Measurements from ENCODE around the gene CACNA1A.
"Not testable (repeated sequence)": the region's sequence is repeated elsewhere in the genome, so short reads cannot be mapped to it uniquely, and the experiment has no call there.

The CACNA1A gene

DNA sequence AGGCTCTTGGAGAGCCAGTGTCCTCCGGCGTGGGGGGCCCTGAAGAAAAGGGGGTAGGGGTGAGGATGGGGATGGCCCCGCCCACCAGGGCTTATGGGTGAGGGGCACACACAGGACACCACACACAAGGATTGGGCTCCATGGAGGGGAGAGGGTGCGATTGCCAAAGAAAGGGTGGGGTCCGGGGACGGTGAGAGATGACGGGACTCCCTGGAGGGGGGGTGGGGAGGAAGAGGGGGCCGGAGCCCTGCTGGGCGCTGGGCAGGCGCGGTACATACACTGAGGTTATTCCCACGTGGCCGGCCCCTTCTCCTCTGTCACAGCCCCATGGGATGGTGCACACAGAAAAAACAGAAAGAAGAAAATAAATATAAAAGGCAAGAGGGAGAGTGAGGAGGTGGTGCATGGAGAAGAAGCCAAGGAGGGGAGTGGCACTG lies 295.9 kb downstream of the CACNA1A start:
- no peaks in the 10 kb centered on the region for H3K27me3 ChIP-seq (ENCODE audit: control insufficient read depth, insufficient read depth, low read length)
- H3K27ac ChIP-seq (ENCODE audit: low read depth, low read length) = no peak overlapping the region
- H3K9me3 ChIP-seq (ENCODE audit: control insufficient read depth, insufficient read depth, low read depth, low read length) = no peaks in the 10 kb centered on the region
- H3K9ac ChIP-seq (ENCODE audit: low read length) = no peak overlapping the region
- H3K4me3 ChIP-seq (ENCODE audit: low read depth, low read length) = no peak overlapping the region
- H3K4me1 ChIP-seq (ENCODE audit: control insufficient read depth, insufficient read depth, low read length) = peaks cover 11% of the 10 kb centered on the region; the same call in 1 of the 2 replicates
- H3K36me3 ChIP-seq (ENCODE audit: control insufficient read depth, insufficient read depth, low read length) = no peaks in the 10 kb centered on the region

DNA sequence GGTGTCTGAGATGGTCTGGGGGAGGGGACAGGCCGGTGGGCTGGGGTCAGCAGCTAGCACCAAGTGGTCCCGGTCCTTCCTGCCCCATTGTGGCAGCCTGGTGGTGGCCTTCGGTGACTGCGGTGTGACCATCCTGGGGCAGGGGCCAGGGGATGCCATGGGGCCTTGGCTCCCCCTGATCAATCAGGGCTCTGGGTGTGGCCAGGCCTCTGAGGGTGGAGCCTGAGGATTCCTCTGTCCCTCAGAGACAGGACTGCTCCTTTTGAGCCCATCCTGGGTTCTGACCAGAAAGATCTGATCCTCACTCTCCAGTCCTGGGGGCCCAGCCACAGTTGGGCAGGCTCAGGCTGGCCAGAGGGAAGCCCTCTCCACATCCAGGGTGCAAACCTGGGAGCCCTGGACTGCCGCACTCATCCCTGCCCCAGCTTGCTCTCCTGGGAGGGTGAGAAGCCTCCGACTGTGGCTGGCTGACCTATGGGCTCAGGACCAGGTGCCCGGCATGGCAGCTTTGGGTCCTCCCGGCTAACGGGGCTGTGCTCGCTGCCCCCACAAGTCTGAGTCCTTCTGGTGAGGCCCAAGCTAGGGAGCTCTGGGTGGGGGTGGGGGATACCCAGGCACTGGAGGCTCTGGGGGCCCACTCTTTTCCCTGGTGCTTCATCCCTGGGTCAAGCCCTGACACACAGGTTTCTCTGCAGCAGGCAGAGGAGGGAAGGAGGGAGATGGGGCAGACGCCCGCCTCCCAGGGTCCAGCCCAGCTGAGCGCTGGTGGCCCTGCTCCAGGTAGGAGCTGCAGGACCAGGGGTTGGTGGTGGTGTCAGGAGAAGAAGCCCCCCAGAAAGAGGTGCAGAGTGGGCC lies 296.6 kb downstream of the CACNA1A start:
- H3K9me3 ChIP-seq (ENCODE audit: control insufficient read depth, insufficient read depth, low read depth, low read length) = no peaks in the 10 kb centered on the region
- H3K27ac ChIP-seq (ENCODE audit: low read depth, low read length) = no peak overlapping the region
- no peak overlapping the region for H3K9ac ChIP-seq (ENCODE audit: low read length)
- H3K36me3 ChIP-seq (ENCODE audit: control insufficient read depth, insufficient read depth, low read length) = no peaks in the 10 kb centered on the region
- peaks cover 11% of the 10 kb centered on the region; the same call in 1 of the 2 replicates for H3K4me1 ChIP-seq (ENCODE audit: control insufficient read depth, insufficient read depth, low read length)
- no peak overlapping the region for H3K4me3 ChIP-seq (ENCODE audit: low read depth, low read length)
- H3K27me3 ChIP-seq (ENCODE audit: control insufficient read depth, insufficient read depth, low read length) = no peaks in the 10 kb centered on the region

DNA sequence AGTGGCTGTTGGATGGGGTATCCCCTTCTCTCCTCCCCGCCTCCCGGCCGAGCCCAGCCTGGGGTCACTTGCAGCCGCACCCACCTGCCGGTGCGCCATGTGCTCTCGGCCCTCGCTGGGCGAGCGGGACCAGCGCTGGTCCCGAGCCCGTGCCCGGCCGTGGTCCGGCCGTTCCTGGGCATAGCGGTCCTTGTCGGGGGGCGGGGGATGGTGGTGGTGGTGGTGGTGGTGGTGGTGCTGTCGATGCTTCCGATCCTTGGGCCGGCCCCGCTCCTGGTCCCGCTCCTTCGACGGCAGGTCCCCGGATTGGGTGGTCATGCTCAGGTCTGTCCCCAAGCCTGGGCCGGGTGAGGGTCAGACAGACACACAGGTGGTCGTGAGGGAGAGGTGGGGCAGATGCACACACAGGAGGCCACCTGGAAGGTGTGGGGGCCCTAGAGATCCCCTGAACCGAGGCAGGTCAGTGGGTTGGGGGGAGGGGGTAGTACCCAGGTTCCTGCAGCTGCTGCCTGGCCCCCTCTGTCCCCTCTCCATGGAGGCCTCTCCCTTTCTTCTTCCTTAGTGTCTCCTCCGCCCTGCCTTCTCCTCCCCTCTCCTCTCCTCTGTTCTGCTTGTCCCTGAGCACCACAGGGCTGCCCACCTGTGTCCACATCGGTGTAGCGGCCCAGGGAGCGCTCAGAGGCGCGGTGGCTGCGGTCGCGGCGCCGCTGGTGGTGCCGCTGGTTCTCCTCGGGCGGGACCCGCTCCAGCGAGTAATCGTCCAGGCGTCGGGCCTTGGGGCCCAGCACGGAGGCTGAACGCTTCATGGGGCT lies 297.4 kb downstream of the CACNA1A start:
- Histone ChIP-seq H3K4me1 (ENCODE audit: control insufficient read depth, insufficient read depth, low read length) (peaks cover 11% of the 10 kb centered on the region; the same call in 1 of the 2 replicates), H3K9ac (ENCODE audit: low read length) (no peak overlapping the region), H3K27me3 (ENCODE audit: control insufficient read depth, insufficient read depth, low read length) (no peaks in the 10 kb centered on the region), H3K4me3 (ENCODE audit: low read depth, low read length) (no peak overlapping the region), H3K36me3 (ENCODE audit: control insufficient read depth, insufficient read depth, low read length) (no peaks in the 10 kb centered on the region), H3K9me3 (ENCODE audit: control insufficient read depth, insufficient read depth, low read depth, low read length) (no peaks in the 10 kb centered on the region), H3K27ac (ENCODE audit: low read depth, low read length) (no peak overlapping the region)

DNA sequence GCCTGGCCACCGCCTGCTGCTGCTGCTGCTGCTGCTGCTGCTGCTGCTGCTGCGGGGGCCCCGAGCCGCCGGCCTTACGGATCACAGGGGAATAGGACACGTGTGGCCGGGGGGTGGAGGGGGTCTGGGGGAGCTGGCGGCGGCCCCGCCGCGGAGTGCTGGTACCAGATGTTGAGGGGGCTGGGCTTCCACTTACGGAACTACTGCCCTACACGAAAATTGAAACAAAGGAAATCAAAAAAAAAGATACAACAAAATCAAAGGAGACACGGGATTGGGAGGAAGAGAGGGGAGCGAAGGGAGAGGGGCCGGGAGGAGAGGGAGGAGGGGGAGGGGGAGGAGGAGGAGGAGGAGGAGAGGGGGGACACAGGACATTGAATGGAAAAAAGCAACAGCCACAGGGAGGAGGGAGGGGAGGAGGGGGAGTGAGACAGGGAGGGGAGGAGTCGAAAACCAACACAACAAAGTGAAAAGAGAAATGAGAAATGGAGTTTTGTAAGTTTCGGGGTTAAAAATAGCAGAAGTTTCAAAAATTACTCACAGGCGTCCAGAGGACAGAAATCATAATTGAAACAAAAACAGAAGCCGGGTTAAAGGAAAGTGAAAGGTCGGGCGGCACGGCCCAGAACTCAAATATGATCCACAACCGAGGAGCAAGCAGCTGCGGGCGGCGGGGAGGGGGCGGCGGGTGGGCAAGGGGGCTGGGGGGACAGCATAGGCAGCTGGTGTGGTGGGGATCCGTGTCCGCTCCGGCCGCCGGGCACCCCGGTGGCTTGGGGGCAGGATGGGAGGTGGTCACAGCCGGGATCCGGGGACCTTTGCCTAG lies 298.2 kb downstream of the CACNA1A start:
- H3K4me3 ChIP-seq (ENCODE audit: low read depth, low read length) = no peak overlapping the region
- peaks cover 11% of the 10 kb centered on the region; the same call in 1 of the 2 replicates for H3K4me1 ChIP-seq (ENCODE audit: control insufficient read depth, insufficient read depth, low read length)
- H3K27ac ChIP-seq (ENCODE audit: low read depth, low read length) = no peak overlapping the region
- no peaks in the 10 kb centered on the region for H3K9me3 ChIP-seq (ENCODE audit: control insufficient read depth, insufficient read depth, low read depth, low read length)
- H3K9ac ChIP-seq (ENCODE audit: low read length) = no peak overlapping the region
- no peaks in the 10 kb centered on the region for H3K36me3 ChIP-seq (ENCODE audit: control insufficient read depth, insufficient read depth, low read length)
- no peaks in the 10 kb centered on the region for H3K27me3 ChIP-seq (ENCODE audit: control insufficient read depth, insufficient read depth, low read length)

DNA sequence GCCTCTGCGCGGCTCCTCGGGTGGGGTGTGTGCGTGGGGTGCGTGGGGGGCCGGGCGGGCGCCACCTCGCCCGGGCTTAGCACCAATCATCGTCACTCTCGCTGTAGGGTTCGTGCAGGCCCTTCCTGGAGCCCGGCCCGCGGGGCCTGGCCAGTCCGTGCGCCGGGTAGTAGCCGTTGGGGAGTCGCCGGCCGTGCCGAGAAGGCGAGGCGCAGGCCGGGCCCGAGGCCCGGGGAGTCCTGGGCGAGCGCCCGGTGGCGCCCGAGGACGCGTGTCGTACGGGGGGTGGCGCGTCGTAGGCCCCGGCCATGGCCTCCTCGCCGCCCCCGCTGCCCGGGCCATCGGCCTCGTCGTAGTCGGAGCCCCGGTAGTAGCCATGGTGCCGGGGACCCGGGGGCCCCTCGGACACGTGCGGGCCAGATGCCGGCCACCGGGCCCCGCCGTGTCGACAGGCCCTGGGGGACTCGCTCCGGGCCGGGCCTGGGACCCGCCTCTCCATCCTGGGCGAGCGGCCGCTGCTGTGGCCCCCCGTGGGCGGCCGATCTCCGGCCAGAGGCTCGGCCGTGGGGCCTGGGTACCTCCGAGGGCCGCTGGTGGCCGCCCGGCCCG lies 298.9 kb downstream of the CACNA1A start:
- Histone ChIP-seq H3K9me3 (ENCODE audit: control insufficient read depth, insufficient read depth, low read depth, low read length) (no peaks in the 10 kb centered on the region), H3K4me3 (ENCODE audit: low read depth, low read length) (no peak overlapping the region), H3K27me3 (ENCODE audit: control insufficient read depth, insufficient read depth, low read length) (no peaks in the 10 kb centered on the region), H3K9ac (ENCODE audit: low read length) (no peak overlapping the region), H3K36me3 (ENCODE audit: control insufficient read depth, insufficient read depth, low read length) (no peaks in the 10 kb centered on the region), H3K4me1 (ENCODE audit: control insufficient read depth, insufficient read depth, low read length) (peaks cover 11% of the 10 kb centered on the region; the same call in 1 of the 2 replicates), H3K27ac (ENCODE audit: low read depth, low read length) (no peak overlapping the region)

DNA sequence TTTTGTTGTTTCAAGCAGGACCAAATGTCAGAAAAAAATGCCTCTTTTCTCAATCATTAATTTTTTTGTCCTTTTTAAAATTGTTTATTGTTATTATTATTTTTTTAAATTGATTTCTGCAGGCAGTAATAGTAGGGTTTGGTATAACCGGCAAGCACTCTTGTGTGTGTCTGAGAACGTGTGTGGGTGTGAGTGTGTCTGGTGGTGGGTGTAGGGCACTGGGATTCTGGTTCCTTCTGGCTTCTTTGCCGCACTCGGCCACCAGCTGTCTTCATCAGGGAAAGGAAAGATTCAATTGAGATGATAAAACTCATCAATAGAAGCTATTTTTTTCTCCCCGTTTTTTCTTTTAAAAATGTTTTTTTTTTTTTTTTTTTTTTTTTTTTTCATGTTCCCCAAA lies 299.7 kb downstream of the CACNA1A start:
- no peaks in the 10 kb centered on the region for H3K27me3 ChIP-seq (ENCODE audit: control insufficient read depth, insufficient read depth, low read length)
- no peaks in the 10 kb centered on the region for H3K36me3 ChIP-seq (ENCODE audit: control insufficient read depth, insufficient read depth, low read length)
- no peak overlapping the region for H3K9ac ChIP-seq (ENCODE audit: low read length)
- H3K4me3 ChIP-seq (ENCODE audit: low read depth, low read length) = no peak overlapping the region
- no peaks in the 10 kb centered on the region for H3K9me3 ChIP-seq (ENCODE audit: control insufficient read depth, insufficient read depth, low read depth, low read length)
- H3K27ac ChIP-seq (ENCODE audit: low read depth, low read length) = no peak overlapping the region
- H3K4me1 ChIP-seq (ENCODE audit: control insufficient read depth, insufficient read depth, low read length) = peaks cover 11% of the 10 kb centered on the region; the same call in 1 of the 2 replicates

DNA sequence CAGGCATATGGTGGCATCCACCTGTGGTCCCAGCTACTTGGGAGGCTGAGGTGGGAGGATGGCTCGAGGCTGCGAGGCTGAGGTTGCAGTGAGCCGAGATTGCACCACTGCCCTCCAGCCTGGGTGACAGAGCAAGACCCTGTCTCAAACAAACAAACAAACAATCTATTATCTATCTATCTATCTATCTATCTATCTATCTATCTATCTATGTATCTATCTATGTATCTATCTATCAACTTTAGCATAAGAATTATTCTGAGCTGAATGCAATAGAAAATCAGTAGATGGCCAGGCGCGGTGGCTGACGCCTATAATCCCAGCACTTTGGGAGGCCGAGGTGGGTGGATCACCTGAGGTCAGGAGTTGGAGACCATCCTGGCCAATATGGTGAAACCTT lies 304.2 kb downstream of the CACNA1A start:
- not testable (repeated sequence) for H3K9me3 ChIP-seq (ENCODE audit: control insufficient read depth, insufficient read depth, low read depth, low read length); H3K4me1 ChIP-seq (ENCODE audit: control insufficient read depth, insufficient read depth, low read length); H3K4me3 ChIP-seq (ENCODE audit: low read depth, low read length); H3K27me3 ChIP-seq (ENCODE audit: control insufficient read depth, insufficient read depth, low read length); H3K27ac ChIP-seq (ENCODE audit: low read depth, low read length); H3K9ac ChIP-seq (ENCODE audit: low read length); H3K36me3 ChIP-seq (ENCODE audit: control insufficient read depth, insufficient read depth, low read length)

DNA sequence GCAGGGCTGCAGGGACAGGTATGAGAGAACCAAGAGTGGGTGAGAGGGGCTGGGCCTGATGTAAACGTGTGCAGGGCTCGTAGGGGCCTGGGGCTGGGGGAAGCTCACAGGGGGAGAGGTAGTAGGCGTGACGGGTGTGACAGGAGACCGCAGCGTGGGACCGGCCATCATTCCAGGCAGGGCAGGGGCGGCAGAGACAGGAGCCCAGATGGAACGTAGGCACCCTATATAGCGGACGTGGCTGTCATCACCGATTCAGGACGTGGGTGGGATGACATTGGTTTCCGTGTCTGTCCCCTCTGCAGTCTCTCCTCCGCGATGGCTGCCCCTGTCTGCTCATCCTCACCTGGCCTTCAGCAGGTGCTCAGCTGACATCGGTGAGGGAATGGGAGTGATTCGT lies 307.6 kb downstream of the CACNA1A start:
- Histone ChIP-seq H3K9me3 (ENCODE audit: control insufficient read depth, insufficient read depth, low read depth, low read length) (no peaks in the 10 kb centered on the region), H3K36me3 (ENCODE audit: control insufficient read depth, insufficient read depth, low read length) (no peaks in the 10 kb centered on the region), H3K4me3 (ENCODE audit: low read depth, low read length) (no peak overlapping the region), H3K27ac (ENCODE audit: low read depth, low read length) (no peak overlapping the region), H3K27me3 (ENCODE audit: control insufficient read depth, insufficient read depth, low read length) (no peaks in the 10 kb centered on the region), H3K4me1 (ENCODE audit: control insufficient read depth, insufficient read depth, low read length) (no peaks in the 10 kb centered on the region), H3K9ac (ENCODE audit: low read length) (no peak overlapping the region)

DNA sequence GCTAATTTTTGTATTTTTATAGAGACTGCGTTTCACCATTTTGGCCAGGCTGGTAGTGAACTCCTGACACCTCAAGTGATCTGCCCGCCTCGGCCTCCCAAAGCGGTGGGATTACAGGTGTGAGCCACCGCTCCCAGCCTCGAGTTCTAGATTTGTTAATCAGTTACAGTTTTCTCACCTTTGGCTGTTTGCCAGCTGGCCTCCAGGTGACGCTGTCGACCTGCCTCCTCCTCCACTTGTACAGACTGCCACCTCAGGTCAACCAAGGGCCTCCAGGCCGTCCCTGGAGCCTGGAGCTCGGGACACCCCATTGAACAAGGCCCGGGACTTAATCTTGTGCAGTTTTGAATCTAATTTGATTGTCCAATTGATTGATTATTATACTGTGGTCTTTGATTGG lies 310.6 kb downstream of the CACNA1A start:
- no peaks in the 10 kb centered on the region for H3K27me3 ChIP-seq (ENCODE audit: control insufficient read depth, insufficient read depth, low read length)
- H3K9me3 ChIP-seq (ENCODE audit: control insufficient read depth, insufficient read depth, low read depth, low read length) = no peaks in the 10 kb centered on the region
- no peak overlapping the region for H3K27ac ChIP-seq (ENCODE audit: low read depth, low read length)
- H3K4me3 ChIP-seq (ENCODE audit: low read depth, low read length) = no peak overlapping the region
- no peak overlapping the region for H3K9ac ChIP-seq (ENCODE audit: low read length)
- no peaks in the 10 kb centered on the region for H3K4me1 ChIP-seq (ENCODE audit: control insufficient read depth, insufficient read depth, low read length)
- no peaks in the 10 kb centered on the region for H3K36me3 ChIP-seq (ENCODE audit: control insufficient read depth, insufficient read depth, low read length)

DNA sequence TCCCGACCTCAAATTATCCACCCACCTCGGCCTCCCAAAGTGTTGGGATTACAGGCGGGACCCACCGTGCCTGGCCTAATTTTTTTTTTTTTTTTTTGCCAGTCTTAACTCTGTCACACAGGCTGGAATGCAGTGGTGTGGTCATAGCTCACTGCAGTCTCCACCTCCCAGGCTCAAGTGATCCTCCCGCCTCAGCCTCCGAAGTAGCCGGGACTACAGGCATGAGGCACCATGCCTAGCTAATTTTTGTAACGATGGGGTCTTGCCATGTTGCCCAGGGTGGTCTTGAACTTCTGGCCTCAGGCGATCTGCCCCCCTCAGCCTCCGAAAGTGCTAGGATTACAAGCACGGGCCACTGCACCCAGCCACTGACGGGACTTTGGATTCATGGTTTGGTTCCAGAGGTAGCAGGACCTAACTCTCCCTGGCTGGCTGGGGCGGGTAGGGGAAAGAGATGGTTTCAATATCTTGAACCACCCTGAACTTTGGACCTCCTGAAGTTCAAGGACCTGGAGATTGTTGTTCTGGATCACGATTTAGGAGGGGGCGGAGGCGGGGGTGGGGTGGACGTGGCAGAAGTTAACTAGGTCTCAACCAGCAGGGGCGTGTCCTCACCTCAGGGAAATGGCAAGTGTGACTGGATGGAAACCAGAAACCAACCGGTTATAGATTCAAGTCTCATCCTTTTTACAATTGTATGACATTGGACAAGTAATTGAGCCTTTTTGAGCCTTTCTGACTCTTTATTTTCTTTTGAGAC lies 315.3 kb downstream of the CACNA1A start:
- H3K4me3 ChIP-seq (ENCODE audit: low read depth, low read length) = no peak overlapping the region
- 0 out of 2 replicates have a peak, but pooled peaks cover 3% of the 10 kb centered on the region for H3K4me1 ChIP-seq (ENCODE audit: control insufficient read depth, insufficient read depth, low read length)
- no peaks in the 10 kb centered on the region for H3K9me3 ChIP-seq (ENCODE audit: control insufficient read depth, insufficient read depth, low read depth, low read length)
- no peaks in the 10 kb centered on the region for H3K27me3 ChIP-seq (ENCODE audit: control insufficient read depth, insufficient read depth, low read length)
- H3K27ac ChIP-seq (ENCODE audit: low read depth, low read length) = no peak overlapping the region
- no peak overlapping the region for H3K9ac ChIP-seq (ENCODE audit: low read length)
- no peaks in the 10 kb centered on the region for H3K36me3 ChIP-seq (ENCODE audit: control insufficient read depth, insufficient read depth, low read length)

Data from HUES6 (cell line).